Measurements from ENCODE around the gene TAF13.
A peak's percentile ranks its signal among the peaks of the same experiment; 100 is the strongest.
"Not testable (repeated sequence)": the region's sequence is repeated elsewhere in the genome, so short reads cannot be mapped to it uniquely, and the experiment has no call there.

TAF13 gene

DNA sequence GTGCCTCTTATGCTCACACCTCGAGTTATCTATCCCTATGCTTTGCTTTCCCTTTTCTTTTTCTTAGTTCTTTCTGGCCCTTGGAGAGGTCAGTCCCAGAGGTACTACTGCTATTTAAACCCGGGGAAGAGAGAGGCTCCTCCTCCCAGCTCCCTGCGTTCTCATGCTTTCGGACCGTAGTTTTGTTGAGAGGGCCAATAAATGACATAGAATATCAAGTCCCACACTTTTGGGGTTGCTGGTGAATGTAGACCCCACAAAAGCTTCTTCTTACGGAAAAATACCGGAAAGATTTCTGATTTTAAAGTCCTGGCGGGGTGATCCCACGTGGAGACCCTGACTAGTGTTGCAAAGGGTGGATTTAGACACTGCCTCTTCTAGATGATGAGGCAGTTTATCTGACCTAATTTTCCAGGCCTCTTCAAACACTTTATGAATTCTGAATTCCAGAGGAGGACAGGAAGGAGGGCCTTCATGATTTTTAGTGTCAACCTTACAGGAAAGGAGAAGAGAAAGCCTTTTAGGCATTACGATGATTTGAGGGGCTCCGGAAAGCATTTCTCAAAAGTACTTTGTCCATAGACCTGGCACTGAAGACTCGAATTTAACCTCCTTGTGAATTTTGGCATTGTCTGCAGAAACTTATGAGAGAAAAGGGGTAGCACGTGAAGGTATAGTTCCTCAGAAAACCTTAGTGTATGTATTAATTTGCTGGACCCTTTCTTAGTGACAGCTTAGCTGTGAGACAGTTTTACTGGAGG is 15.5 kb upstream of the TAF13 start:
- no peak for DNase-seq

DNA sequence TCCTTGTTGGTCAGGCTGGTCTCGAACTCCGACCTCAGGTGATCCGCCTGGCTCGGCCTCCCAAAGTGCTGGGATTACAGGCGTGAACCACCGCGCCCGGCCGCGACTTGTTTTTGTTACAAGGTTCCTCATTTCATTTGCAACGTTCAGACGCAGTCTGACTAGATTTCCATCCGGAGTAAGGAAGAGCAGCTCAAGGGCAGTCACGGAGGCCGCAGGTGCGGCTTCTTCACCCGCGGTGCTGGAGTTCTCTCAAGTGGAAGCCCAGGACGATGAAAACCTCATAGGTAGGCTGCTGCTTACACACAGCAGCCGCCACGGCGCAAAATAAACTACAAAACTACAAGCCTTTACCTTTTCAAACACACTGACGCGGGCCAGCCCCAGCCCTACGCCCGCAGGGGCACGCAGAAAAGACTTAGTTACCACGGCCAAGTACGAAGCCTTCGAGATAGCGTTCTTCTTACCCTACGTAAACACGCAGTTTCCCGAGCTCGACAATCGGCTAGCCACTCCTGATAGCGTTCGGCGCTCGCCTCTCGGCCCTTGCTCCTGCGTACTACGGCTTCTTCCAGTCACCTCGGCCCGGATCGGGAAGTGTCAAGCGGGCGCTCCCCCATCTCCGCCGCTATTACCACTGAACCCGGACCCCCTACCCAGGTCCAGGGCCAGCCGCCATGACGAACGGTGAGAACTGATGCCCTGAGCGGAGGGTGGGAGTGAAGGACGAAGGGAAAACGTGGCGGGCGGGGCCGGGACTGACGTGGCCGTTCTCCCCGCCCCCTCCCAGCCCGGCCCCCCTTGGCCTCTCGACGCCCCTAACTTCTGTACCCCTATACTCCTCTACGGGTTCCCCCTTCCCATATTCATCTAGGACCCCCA is 14.6 kb upstream of the TAF13 start, which contains the start of gene TMEM167B:
TSS of gene TMEM167B (plus strand) at position 569 of the 882 bp plus-strand sequence. CDS start at position 678, 109 bp downstream.
- DNase-seq = peak; percentile 83

DNA sequence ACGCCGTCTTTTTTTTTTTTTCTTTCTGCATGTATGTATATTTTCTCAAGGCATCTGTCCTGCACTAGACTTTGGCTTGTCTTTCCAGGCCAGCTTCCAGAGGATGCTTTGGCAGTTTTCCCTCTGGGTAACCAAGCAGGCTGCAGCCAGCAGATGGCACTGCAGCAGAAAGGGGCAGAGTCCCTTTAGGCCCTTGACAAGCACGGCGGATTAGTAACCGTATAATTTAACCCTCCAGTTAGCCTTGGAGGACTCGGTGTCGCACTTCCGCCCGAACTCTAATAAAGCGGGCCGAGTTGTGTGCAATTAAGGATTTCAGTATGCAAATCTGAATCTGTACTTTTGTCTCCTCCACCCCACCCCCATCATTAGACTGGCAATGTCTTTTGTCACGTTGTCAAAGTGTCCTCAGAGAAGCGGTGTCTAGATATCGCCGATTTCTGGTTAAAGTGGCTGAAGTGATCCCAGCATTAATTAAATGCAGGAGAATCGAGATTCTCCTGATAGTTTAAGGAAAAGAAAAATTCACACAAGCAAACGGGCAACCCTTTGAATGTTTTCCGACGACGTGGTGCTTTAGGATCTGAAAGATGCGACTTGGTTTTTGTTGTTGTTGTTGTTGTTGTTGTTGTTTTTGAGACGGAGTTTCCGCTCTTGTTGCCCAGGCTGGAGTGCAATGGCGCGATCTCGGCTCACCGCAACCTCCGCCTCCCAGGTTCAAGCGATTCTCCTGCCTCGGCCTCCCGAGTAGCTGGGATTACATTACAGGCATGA is 13.6 kb upstream of the TAF13 start:
- DNase-seq = peak; percentile 51

DNA sequence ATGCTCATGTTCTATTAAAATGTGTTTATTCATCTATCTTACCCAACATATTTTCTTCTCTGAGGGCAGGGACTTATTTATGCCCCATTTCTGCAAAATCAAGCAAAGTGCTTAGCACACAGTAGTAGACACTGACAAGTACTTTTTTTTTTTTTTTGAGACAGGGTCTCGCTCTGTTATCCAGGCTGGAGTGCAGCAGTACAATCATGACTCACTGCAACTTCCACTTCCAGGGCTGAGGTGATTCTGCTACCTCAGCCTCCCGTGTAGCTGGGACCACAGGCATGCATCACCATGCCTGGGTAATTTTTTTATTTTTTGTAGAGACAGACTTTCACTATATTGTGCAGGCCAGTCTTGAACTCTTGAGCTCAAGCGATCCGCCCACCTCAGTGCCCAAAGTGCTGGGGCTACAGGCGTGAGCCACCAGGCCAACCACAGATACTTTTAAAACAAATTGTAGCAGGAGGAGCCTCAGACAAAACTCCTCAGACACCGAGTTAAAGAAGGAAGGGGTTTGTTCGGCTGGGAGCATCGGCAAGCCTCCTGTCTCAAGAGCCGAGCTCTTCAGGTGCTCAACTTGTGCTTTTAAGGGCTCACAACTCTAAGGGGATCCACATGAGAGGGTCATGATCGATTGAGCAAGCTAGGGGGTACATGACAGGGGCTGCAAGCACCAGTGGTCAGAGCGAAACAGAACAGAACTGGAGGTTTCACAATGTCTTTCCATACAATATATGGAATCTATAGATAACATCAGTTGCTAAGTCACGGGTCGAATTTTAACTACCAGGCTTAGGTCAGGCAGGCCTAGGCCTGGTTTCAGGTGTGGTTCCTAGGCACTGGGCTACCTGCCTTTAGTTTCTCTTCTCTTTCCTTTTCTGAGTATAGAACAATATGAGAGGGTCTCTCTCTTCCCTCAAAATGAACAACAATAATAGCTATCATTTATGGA is 9.0 kb upstream of the TAF13 start:
- DNase-seq = no peak

DNA sequence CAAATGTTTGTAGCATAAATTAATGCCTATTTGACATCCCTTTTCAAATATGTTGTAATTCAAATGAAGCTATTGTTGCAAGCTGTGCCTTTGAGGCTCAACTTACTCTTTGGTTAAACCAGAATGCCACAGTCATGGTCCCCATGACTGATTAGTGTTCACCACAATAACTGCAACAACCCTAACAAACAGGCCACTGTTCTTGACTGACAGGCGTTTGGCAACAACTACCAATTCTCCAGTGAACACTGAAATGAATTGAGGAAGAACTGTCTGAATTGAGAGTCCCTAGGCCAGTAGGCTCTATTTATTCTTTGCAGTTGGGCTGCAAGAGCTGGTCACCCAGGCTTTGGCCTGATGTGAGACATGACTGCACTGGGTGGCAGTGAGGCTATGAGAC is 8.1 kb upstream of the TAF13 start:
- DNase-seq = no peak

DNA sequence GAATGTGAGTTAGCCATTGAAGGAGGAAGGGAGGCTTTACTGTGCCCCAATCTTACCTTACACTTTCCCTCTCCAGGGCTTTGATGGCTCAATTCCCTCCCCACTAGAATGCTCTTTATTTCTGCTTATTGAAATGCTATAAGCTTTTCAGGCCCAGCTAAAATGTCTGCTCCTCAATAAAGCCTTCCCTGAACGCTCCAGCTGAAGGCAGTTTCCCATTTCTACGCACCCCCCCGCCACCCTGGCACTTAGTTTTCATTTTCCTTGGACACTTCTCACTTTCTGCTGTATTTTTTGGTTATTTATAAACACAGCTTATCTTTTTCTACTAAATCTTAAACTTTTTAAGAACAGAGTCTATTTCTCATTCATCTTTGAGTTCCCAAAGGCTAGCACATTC is 7.7 kb upstream of the TAF13 start:
- DNase-seq = no peak

DNA sequence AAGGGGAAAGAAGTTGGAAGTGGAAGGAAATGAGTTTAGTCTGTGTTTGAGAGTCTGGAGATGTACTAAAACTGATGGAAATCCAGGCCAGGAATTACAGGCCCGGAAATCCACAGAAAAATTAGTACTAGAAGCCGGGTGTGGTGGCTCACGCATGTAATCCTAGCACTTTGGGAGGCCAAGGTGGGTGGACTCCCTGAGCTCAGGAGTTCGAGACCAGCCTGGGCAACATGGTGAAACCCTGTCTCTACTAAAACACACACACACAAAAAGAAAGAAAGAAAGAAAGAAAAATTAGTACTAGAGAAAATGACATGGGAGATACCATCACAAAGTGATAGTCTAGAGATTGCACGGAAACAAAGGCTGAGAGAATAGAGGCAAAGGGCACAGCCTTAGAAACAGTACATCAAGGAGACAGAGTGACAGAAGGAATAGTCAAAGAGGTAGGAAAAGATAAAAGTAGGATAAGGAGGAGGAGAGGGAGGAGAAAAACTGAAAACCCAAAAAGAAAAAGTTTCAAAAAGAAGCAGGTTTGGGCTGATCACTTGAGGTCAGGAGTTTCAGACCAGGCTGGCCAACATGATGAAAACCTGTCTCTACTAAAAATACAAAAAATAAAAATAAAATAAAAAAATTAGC is 4.8 kb upstream of the TAF13 start:
- DNase-seq = no peak

DNA sequence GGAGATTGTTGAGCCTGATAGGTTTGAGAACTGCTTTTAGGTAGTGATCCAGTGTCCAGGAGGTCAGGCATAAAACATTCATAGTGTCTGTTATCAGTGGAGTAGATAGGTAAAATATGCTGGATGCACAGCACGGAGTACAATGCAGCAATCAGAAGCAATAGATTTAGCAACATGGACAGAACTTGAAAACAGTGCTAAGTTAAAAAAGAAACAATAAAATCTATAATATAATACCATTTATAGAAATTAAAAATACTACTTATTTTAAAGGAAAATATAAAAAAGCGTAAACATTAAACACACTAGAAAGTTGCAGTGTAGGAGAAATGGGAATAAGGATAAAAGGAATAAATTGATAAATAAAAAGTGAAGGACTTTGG is 3.4 kb upstream of the TAF13 start:
- no peak for DNase-seq

DNA sequence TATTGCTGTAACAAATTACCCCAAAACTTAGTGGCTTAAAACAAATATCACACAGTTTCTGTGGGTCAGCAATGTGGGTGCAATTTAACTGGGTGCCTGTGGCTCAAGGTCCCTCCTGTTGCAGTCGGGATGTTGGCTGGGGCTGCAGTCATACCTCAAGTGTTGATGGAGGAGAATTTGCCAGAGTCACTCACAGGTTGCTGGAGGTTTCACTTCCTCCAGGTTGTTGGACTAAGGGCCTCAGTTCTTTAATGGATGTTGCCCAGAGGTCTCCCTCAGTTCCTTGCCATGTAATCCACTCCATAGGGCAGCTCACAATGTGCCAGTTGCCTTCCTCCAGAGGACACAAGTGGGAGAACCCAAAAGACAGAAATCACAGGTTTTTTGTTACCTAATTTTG is 2.5 kb upstream of the TAF13 start:
- DNase-seq = no peak

DNA sequence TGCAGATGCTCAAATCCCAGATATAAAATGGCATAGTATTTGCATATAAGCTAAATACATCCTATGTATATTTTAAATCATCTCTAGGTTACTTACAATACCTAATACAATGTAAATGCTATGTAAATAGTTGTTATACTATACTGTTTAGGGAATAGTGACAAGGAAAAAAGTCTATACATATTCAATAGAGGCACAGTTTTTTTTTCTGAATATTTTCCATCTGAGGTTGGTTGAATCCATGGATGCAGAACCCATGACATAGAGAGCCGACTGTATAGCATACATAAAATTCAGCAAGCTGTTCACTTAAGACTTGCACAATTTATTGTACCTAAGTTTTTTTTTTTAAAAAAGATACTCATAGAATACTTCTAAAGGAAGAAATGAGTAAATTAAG is 6.5 kb downstream of the TAF13 start:
- no peak for DNase-seq

DNA sequence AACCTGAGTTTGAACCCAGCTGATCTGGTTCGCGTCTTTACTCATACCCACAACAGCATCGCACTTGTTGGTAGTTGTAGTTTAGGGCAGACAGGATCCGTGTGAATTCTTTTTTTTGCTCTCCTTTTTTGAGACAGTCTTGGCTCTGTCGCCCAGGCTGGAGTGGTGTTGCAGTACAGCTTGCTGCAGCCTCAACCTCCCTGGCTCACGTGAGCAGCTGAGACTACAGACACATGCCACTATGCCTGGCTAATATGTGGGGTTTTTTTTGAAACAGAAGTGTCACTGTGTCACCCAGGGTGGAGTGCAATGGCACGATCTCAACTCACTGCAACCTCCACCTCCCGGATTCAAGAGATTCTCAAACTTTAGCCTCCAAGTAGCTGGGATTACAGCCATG is 7.9 kb downstream of the TAF13 start:
- no peak for DNase-seq

DNA sequence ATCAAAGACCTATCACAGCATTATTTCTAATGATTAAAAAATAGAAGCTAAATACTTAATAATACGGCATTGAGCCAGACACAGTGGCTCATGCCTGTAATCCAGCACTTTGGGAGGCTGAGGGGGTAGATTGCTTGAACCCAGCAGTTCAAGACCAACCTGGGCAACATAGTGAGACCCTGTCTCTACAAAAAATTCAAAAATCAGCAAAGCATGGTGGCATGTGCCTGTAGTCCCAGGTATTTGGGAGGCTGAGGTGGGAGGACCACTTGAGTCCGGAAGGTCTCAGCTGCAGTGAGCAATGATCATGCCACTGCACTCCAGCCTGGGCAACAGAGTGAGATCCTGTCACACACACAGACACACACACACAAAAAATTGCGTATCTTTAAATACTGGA is 10.7 kb downstream of the TAF13 start:
- no peak for DNase-seq

DNA sequence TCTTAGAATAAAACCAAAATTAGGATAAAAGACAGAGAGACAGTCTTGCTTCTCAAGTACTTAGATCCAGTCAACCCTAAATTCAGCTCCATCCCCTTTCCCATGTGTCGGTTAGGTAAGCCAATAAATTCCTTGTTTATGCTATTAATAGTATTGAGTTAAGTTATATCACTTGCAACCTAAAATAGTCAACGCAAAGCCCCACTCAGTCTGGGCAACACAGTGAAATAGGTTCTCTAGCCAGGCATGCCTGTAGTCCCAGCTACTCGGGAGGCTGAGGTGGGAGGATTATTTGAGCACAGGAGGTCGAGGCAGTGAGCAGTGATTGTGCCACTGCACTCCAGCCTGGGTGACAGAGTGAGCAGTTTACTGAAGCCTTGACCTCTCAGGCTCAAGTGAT is 14.6 kb downstream of the TAF13 start:
- DNase-seq = no peak

DNA sequence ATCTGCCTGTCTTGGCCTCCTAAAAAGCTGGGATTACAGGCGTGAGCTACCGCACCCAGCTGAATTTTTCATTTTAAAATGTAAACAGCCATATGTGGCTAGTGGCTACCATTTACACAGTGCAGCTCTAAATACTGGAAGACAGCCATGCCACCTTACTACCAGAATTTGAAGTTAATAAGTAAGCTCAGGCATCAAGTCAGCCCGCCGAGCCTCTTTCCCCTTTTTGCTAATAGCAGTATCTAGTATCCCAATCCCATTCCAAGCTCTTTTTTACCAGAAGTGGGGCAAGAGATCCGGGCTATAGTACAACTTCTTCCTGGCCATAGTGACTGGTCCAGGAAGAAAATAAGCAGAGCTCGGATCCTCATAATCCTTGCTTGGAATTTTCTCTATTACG is 15.1 kb downstream of the TAF13 start:
- DNase-seq = no peak

DNA sequence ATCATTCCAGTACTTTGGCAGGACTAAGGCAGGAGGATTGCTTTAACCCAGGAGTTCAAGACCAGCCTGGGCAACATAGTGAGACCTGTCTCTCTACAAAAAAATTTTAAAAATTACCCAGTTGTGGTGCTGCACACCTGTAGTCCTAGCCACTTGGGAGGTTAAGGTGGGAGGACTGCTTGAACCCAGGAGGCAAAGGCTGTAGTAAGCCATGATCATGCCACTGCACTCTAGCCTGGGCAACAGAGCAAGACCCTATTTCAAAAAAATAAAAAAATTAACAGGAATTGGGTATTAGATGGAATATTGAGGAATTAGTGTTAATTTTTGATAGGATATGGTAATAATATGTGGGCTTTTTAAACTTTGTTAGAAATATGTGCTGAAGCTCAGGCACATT is 16.8 kb downstream of the TAF13 start:
- no peak for DNase-seq

DNA sequence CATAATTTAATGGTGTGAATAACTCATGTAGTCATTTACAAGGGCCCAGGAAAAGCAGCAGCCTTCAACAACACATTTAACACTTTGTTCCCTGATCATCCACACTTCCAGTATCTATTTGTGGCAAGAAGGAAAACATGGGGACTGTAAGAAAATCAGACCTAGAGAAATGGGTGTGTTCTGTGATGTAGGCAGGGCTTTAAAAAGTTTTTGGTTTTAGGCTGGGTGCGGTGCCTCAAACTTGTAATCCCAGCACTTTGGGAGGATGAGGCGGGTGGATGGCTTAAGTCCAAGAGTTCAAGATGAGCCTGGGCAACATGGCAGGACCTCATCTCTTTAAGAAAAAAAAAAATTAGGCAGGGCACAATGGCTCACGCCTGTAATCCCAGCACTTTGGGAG is 19.7 kb downstream of the TAF13 start:
- DNase-seq = no peak

DNA sequence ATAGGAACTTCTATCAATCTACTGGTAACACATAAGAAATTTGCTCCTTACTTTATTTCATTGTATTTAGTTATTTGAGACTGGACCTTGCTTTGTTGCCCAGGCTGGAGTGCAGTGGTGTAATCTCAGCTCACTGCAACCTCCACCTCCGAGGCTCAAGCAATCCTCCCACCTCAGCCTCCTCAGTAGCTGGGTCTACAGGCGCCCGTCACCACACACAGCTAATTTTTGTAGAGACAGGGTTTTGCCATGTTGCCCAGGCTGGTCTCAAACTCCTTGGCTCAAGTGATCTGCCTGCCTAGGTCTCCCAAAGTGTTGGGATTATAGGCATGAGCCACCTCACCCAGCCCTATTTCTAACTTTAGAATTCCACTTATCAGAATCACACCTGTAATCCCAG is 23.7 kb downstream of the TAF13 start:
- not testable (repeated sequence) for DNase-seq

DNA sequence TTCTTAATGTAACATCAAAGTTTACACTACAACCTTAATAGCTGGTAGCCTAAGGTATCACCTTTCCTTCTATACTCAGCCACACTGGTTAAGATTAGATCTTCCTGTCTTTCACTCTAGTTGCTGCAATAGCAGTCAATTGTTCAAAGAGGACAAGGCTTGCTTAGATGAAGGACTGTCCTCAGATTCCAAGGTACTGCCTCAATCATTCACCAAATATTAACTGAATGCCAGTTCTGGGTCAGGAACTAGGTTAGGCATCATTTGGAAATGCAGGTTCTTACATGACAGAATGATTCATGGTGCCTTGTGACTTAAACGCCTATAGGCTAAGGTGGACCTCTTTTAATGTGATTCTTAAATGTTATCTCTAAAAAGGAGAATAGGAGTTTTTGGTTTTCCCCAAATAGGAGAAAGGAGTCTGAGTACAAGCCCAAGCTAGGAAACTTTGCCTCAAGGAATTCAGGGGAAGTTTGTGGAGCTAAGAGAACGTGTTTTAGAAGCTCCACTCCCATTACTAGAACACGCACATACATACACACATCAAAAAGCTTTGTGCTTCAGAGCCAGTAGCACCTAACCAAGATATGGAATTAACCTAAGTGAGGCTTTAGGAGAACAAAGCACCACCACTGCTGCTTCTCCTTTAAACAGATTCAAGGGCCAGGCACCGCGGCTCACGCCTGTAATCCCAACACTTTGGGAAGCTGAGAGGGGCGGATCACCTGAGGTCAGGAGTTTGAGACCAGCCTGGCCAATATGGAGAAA is 25.4 kb downstream of the TAF13 start:
- no peak for DNase-seq

DNA sequence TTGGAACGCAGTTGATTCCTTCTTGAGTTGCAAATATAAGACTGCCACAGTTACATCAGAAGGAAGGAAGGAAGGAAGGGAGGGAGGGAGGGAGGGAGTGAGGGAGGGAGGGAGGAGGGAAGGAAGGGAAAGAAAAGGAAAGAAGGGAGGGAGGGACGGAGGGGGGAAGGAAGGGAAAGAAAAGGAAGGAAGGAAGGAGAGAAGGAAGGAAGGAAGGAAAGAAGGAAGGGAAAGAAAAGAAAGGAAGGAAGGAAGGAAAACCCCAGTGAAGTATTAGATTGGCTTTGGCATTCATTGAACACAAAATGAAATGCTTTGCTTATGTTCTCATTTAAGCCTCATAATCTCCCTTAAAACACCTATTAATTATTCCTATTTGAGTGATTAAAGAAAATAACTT is 27.5 kb downstream of the TAF13 start:
- DNase-seq = no peak

DNA sequence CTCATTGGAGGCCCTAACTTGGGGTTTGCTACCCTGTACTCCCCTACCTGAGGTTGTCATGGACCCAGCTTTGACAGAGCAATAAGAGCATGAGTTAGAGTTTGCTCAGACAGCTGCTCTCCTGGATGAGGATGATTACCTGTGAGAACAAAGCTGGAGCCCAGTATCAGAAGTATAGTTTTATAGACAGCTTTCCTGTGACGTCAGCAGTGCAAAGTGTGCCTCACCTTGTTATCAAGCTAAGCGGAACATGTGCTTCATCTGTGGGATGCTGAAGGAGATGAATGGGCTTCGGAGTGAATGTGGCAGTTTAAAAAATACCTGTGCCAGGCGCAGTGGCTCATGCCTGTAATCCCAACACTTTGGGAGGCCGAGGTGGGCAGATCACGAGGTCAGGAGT is 28.5 kb downstream of the TAF13 start:
- DNase-seq = no peak

DNA sequence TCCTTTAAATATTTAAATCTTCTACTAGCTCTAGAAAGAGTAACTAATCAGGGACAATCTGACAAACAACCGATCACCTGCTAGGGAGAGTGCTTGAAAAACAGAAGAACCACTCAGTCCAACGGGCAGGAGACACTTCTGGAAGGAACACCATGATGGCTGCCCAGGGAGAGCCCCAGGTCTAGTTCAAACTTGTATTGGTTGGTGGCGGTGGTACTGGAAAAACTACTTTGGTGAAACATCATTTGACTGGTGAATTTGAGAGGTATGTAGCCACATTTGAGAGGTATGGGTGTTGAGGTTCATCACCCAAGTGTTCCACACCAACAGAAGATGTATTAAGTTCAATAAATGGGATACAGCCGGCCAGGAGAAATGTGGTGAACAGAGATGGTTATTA is 29.1 kb downstream of the TAF13 start:
- DNase-seq = no peak

All from activated CD8-positive, alpha-beta memory T cell treated with anti-CD3 and anti-CD28 coated beads, Interleukin-2, amount 50 U/mL, for 4 hours (primary cell).